ENCODE results near the gene AVL9.

- TF ChIP-seq CTCF (IDR thresholded peaks at IDR 0.05; ENCODE audit: low read length): no peak
- no peak for TF ChIP-seq EZH2 (IDR thresholded peaks at IDR 0.05; ENCODE audit: borderline replicate concordance, low read length)
These were observed 64.8 kb downstream of the AVL9 start for GRCh38 chr7:32560075-32560474.
